Sciatic nerve (tissue), 2 donors: Measurements from ENCODE around the gene CLGN. TPM values are rescaled to one million over a fixed set of nuclear protein-coding genes. Genes with fewer than 3 reads are reported as not detected.

ENCODE experiments used
- ATAC-seq: fragments of 200-7000 bp; cut with Tn5 transposase; one replicate; pipeline ENCODE4 v1.9.1; 2020; ENCODE audit warnings: mild to moderate bottlenecking, moderate library complexity
- DNase-seq: peaks from one replicate; pipeline ENCODE4 v3.0.0-alpha.2; 2020; ENCODE audit warnings: low spot score
- intact Hi-C: fragments of 100-400 bp; cut with DNase I; formaldehyde crosslinking; loops from one replicate; pipeline ENCODE4 v1.14.2; 2022
- total RNA-seq: library from RNA; stranded (reverse); fragmentation: NEBNext Ultra II Directional; extraction: Animal tissue kit (Norgen Biotek cat#: 25700); gene quantifications from one replicate; pipeline ENCODE4 v1.2.1, GENCODE V29; 2021
- donor health status: DM: no; HTN: no; CAD: no.
- donor health status: DM: no; HTN: no; CAD: no.

Gene CLGN
- total RNA-seq, 1 donor from 2014 or later: 2.1 TPM

GRCh38 chr4:140344621-140345020 lies 82.8 kb downstream of the CLGN start:
- DNase-seq (no peak), ATAC-seq (no peak)
- intact Hi-C loops: no loop called here

- DNase-seq (no peak), ATAC-seq (peak; percentile 45)
- intact Hi-C loops: no loop called here
These were observed 83.3 kb downstream of the CLGN start for GRCh38 chr4:140344101-140344500.

- no peak for DNase-seq
These were observed 84.1 kb downstream of the CLGN start for GRCh38 chr4:140343303-140343702.

GRCh38 chr4:140342620-140343019 lies 84.8 kb downstream of the CLGN start:
- intact Hi-C loops: no loop called here
- no peak for DNase-seq
- no peak for ATAC-seq

More at GRCh38 chr4:140343303-140343702, 84.1 kb downstream of the CLGN start:
- intact Hi-C loops: no loop called here
- no peak for ATAC-seq

Other genes starting within 250 kb of the CLGN start
- gene SCOC, start 54.0 kb downstream of the CLGN start, total RNA-seq: 52.3 TPM
- gene MGAT4D, start 70.6 kb upstream of the CLGN start, total RNA-seq: not detected
- 35.8 TPM for gene ELMOD2, start 96.5 kb upstream of the CLGN start, total RNA-seq
- gene UCP1, start 141.3 kb upstream of the CLGN start, total RNA-seq: not detected